GM12872 (cell line): ENCODE measurements around the gene MED15.

ENCODE experiments used
- CTCF ChIP-seq: IDR thresholded peaks from 3 replicates; pipeline ENCODE4 v1.5.1; 2011; ENCODE audit warnings: low read depth, mild to moderate bottlenecking, low read length, moderate library complexity; ENCODE audit not compliant: insufficient read depth

Gene MED15

GRCh38 chr22:20591660-20592310, 84.4 kb downstream of the MED15 start:
- no peak for TF ChIP-seq CTCF

GRCh38 chr22:20595461-20595860, 88.1 kb downstream of the MED15 start:
- no peak for TF ChIP-seq CTCF

- no peak for TF ChIP-seq CTCF
These were observed 91.7 kb downstream of the MED15 start for GRCh38 chr22:20599117-20599516.

DNA sequence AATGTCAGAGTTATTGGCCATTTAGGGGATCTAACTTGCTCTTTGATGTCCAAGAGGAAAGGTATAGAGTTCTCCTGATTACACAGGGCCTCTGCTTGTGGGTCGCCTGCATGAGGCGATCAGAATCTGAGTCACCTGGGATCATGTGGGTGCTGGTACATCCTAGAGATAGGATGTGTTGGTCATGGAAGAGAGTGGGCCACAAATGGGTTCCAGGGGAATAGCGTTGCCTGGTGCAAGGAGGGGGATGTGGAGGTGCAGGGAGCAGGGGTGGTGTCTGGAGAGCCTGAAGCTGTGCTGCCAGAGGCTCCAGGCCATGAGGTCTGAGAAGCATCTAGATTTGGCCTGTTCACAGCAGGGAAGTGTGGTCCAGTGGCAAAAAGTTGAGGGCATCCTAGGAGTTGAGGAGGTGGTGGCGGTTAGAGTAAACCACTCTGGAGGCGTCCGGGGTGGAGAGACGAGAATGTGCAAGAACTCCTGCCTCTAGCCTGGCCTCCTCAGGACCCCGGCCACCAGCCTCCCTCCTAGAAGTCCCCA, 92.8 kb downstream of the MED15 start:
- TF ChIP-seq CTCF, result no peak

GRCh38 chr22:20601308-20601707, 93.9 kb downstream of the MED15 start:
- no peak for TF ChIP-seq CTCF

DNA sequence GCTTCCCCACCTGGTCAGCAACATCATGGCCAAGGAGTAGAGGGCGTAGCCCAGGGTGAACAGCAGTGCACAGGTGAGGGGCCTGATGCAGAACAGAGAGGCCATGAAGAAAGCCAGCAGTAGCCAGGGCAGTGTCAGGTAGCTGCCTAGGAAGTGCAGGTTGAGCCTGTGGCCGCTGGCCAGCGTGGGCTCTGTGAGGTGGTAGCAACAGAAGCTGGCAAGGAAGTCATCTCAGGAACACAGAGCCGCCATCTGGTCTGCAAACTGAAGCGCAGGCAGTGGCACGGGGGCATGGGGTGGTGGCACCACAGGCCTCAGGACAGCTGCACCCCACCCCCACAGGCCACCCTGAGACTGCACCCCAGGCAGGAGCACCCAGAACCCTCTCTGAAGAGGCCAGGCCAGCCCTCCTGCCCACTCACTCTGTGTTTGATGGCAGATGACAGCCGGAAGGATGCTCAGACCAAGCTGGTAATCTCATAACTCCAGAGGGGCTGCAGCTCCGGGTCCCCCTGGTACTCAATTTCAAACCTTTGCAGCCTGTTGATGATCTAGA, 95.3 kb downstream of the MED15 start:
- 0 out of 3 replicates have a peak, but pooled peaks have one; percentile 7 for TF ChIP-seq CTCF

DNA sequence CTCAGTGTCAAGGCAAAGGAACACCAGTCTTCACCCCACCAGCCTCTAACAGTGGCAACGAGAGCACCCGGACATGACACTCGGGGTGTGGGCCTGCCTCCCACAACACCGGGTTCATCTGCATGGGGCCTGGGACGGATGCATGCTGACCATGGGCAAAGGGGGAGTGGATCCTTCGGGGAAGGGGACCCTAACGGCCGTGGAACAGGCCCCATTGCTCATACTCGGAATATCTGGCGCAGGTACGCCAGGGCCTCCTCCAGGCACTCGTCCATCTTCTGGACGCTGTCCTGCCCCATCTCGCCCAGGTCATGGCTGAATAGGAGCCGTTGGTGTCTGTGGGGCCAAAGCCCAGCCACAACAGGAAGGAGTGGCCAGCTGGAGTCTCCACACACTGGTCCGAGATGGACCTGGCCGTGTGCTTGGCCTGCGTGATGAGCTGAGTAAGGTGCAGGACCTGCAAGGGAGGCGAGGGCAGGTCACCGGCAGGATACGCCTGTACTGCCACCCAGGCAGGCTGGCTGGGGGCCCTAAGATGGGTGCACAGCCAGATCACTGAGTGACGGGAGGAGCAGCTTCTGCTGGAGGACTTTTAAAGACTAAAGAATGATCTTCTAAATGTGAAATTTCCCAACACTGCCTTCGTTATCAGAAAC, 96.8 kb downstream of the MED15 start:
- TF ChIP-seq CTCF, result no peak
